Right lobe of liver (tissue), 6 donors: ENCODE results near the gene NARS2. TPM values are rescaled to one million over a fixed set of nuclear protein-coding genes. Genes with fewer than 3 reads are reported as not detected.

Experiments used
- ATAC-seq, 4 donors: fragments of 200-7000 bp; cut with Tn5 transposase; one replicate each; pipeline ENCODE4 v1.9.1; 2020; ENCODE audit warnings: mild to moderate bottlenecking in 4 of 4, moderate library complexity in 4 of 4
- DNase-seq, 3 donors: peaks; one replicate each; pipeline ENCODE4 v3.0.0-alpha.2; 2020
- H3K27ac ChIP-seq, 3 donors: fragments of 200-600 bp; one replicate each; pipeline ENCODE4 v1.8.0; 2022
- H3K27me3 ChIP-seq, 2 donors: fragments of 200-600 bp; one replicate each; pipeline ENCODE4 v1.8.0; 2022
- H3K36me3 ChIP-seq, 4 donors: fragments of 200-600 bp; sonication (generic) in 1 of 4; one replicate each; pipeline versions ENCODE4 v1.5.1 to v1.8.0; 2017 to 2022; ENCODE audit warnings: control low read depth in 1 of 4
- H3K4me1 ChIP-seq, 4 donors: fragments of 200-600 bp; sonication (generic) in 1 of 4; one replicate each; pipeline versions ENCODE4 v1.5.1 to v1.8.0; 2017 to 2022; ENCODE audit warnings: control low read depth in 1 of 4
- H3K4me3 ChIP-seq, 3 donors: fragments of 200-600 bp; one replicate each; pipeline ENCODE4 v1.8.0; 2022
- H3K9me3 ChIP-seq, 4 donors: fragments of 200-600 bp; sonication (generic) in 1 of 4; one replicate each; pipeline versions ENCODE4 v1.5.1 to v1.8.0; 2017 to 2022; ENCODE audit warnings: control low read depth in 1 of 4
- CTCF ChIP-seq, 4 donors: fragments of 200-600 bp in 3 of 4; fragments of 450-650 bp in 1 of 4; IDR thresholded peaks; one replicate each; pipeline versions ENCODE4 v1.5.1 to v1.8.0; 2016 to 2022; ENCODE audit warnings: antibody characterized with exemption in 4 of 4, mild to moderate bottlenecking in 2 of 4
- POLR2A ChIP-seq: fragments of 450-650 bp; IDR thresholded peaks from one replicate; pipeline ENCODE4 v1.6.1; 2017; ENCODE audit warnings: antibody characterized with exemption, mild to moderate bottlenecking
- WGBS: methylation state at CpG from one replicate; pipeline ENCODE4 v1.1.6; 2018; ENCODE audit warnings: low coverage, low lambda C conversion rate; ENCODE audit not compliant: insufficient coverage; ENCODE audit errors: missing lambda C conversion rate; 5-methylcytosine and 5-hydroxymethylcytosine counted together
- intact Hi-C, 2 donors: fragments of 100-400 bp; cut with DNase I; formaldehyde crosslinking; loops; one replicate each; pipeline versions ENCODE4 v1.11.2 to v1.14.1; 2022
- total RNA-seq, 6 experiments: library from RNA; depleted of rRNA in 2 of 6; stranded (reverse); fragments of >200 nt in 2 of 6; fragmentation: NEBNext Ultra II Directional in 3 of 6; extraction: Animal tissue kit (Norgen Biotek cat#: 25700) in 3 of 6; gene quantifications; one replicate each; pipeline versions ENCODE4 v1.1.0 to v1.2.4, GENCODE V29; 2016 to 2023
- donor health status: DM: no; HTN: yes; CAD: no.
- donor health status: DM: no; HTN: no; CAD: no.
- donor health status: DM: no; HTN: no; CAD: no.
- donor health status: DM: no; HTN: yes; CAD: no.
- donor health status: DM: no; HTN: yes; CAD: no.

Gene NARS2
- total RNA-seq, 6 experiments from 2014 or later, result 11.5 to 17.4 (median 14.0) TPM

- no peak for TF ChIP-seq CTCF (IDR thresholded peaks at IDR 0.05)
- intact Hi-C loops, result no loop called here
- Histone ChIP-seq H3K4me1 (no peaks in the 10 kb centered on the region), H3K36me3 (no peaks in the 10 kb centered on the region), H3K27ac (no peak overlapping the region), H3K4me3 (no peak overlapping the region), H3K27me3 (no peaks in the 10 kb centered on the region), H3K9me3 (no peaks in the 10 kb centered on the region)
- no peak for ATAC-seq
- no peak for DNase-seq
- WGBS, result 87% methylated on average over 2 of the region's 2 CpGs
These were observed 38.7 kb downstream of the NARS2 start for GRCh38 chr11:78535920-78536319.

GRCh38 chr11:78535027-78535426 is 39.6 kb downstream of the NARS2 start:
- ATAC-seq (no peak), DNase-seq (no peak)
- H3K9me3 ChIP-seq, result no peaks in the 10 kb centered on the region
- H3K36me3 ChIP-seq, result no peaks in the 10 kb centered on the region
- no peak overlapping the region for H3K27ac ChIP-seq
- TF ChIP-seq CTCF (IDR thresholded peaks at IDR 0.05) (no peak), POLR2A (no peak)
- intact Hi-C loops, result no loop called here
- H3K4me3 ChIP-seq, result no peak overlapping the region
- WGBS, result 92% methylated on average over 3 of the region's 3 CpGs
- no peaks in the 10 kb centered on the region for H3K4me1 ChIP-seq
- H3K27me3 ChIP-seq, result no peaks in the 10 kb centered on the region

GRCh38 chr11:78533399-78533798 is 41.3 kb downstream of the NARS2 start:
- H3K4me3 ChIP-seq, result no peak overlapping the region
- no peaks in the 10 kb centered on the region for H3K4me1 ChIP-seq
- intact Hi-C loops, result no loop called here
- no peak for DNase-seq
- no peak overlapping the region for H3K27ac ChIP-seq
- H3K36me3 ChIP-seq, result no peaks in the 10 kb centered on the region
- TF ChIP-seq POLR2A (no peak), CTCF (IDR thresholded peaks at IDR 0.05) (no peak)
- no peaks in the 10 kb centered on the region for H3K27me3 ChIP-seq
- peak in 1 of 4 donors; percentile 41 for ATAC-seq
- no peaks in the 10 kb centered on the region for H3K9me3 ChIP-seq

- ATAC-seq, result peak in 1 of 4 donors; percentile 23
These were observed 41.7 kb downstream of the NARS2 start for GRCh38 chr11:78532991-78533390.

More at GRCh38 chr11:78532991-78533390, 41.7 kb downstream of the NARS2 start:
- no peaks in the 10 kb centered on the region for H3K9me3 ChIP-seq
- H3K4me3 ChIP-seq, result no peak overlapping the region
- intact Hi-C loops, result no loop called here
- no peak overlapping the region for H3K27ac ChIP-seq
- no peaks in the 10 kb centered on the region for H3K27me3 ChIP-seq
- DNase-seq, result no peak
- WGBS, result 70% methylated on average over 1 of the region's 3 CpGs
- no peak for TF ChIP-seq POLR2A
- TF ChIP-seq CTCF (IDR thresholded peaks at IDR 0.05), result no peak
- no peaks in the 10 kb centered on the region for H3K36me3 ChIP-seq
- H3K4me1 ChIP-seq, result no peaks in the 10 kb centered on the region
